GM21381 (cell line): Measurements from ENCODE around the gene SH2B2.
"Not testable (repeated sequence)": the region's sequence is repeated elsewhere in the genome, so short reads cannot be mapped to it uniquely, and the experiment has no call there.

Source experiments
- ATAC-seq: cut with Tn5 transposase; IDR thresholded peaks from one replicate; pipeline ENCODE4 v1.9.1; 2021; ENCODE audit warnings: mild to moderate bottlenecking, moderate library complexity; ENCODE audit not compliant: unreplicated experiment

SH2B2 gene

GRCh38 chr7:102303669-102304422 lies 17.2 kb downstream of the SH2B2 start:
- ATAC-seq, result no peak

- no peak for ATAC-seq
Observed at GRCh38 chr7:102304668-102305067, 18.0 kb downstream of the SH2B2 start.

- peak; percentile 48 for ATAC-seq
Observed at GRCh38 chr7:102305414-102306268, 19.0 kb downstream of the SH2B2 start.

- peak; percentile 68 for ATAC-seq
Observed at GRCh38 chr7:102306916-102307677, 20.4 kb downstream of the SH2B2 start.

GRCh38 chr7:102310414-102310815 lies 23.7 kb downstream of the SH2B2 start:
- ATAC-seq, result no peak

GRCh38 chr7:102312317-102312716 lies 25.6 kb downstream of the SH2B2 start:
- ATAC-seq, result no peak

GRCh38 chr7:102313997-102314780 lies 27.5 kb downstream of the SH2B2 start:
- no peak for ATAC-seq

- ATAC-seq, result no peak
Observed at GRCh38 chr7:102317231-102318059, 30.8 kb downstream of the SH2B2 start.

GRCh38 chr7:102318482-102318971 lies 31.9 kb downstream of the SH2B2 start:
- no peak for ATAC-seq

GRCh38 chr7:102319671-102320070 lies 33.0 kb downstream of the SH2B2 start:
- no peak for ATAC-seq

GRCh38 chr7:102320181-102320580 lies 33.5 kb downstream of the SH2B2 start:
- no peak for ATAC-seq

- ATAC-seq, result no peak
Observed at GRCh38 chr7:102320601-102321350, 34.1 kb downstream of the SH2B2 start.

- ATAC-seq, result no peak
Observed at GRCh38 chr7:102321351-102322201, 34.9 kb downstream of the SH2B2 start.

GRCh38 chr7:102322202-102322715 lies 35.6 kb downstream of the SH2B2 start:
- ATAC-seq, result no peak

- ATAC-seq, result no peak
Observed at GRCh38 chr7:102323914-102324195, 37.2 kb downstream of the SH2B2 start.

- not testable (repeated sequence) for ATAC-seq
Observed at GRCh38 chr7:102325106-102325505, 38.4 kb downstream of the SH2B2 start.

- ATAC-seq, result no peak
Observed at GRCh38 chr7:102326157-102326889, 39.7 kb downstream of the SH2B2 start.
